MM.1S (cell line): ENCODE measurements around the gene NOL4L.

Source experiments
- DNase-seq: peaks from one replicate; pipeline ENCODE4 v3.0.0-alpha.2; 2015
- H2AFZ ChIP-seq: fragments of 300-600 bp; sonication (generic); 2 replicates; pipeline ENCODE4 v1.6.0; 2016; ENCODE audit warnings: antibody characterized with exemption, low read length
- H3F3A ChIP-seq: fragments of 300-600 bp; sonication (generic); 2 replicates; pipeline ENCODE4 v1.6.1; 2016; ENCODE audit warnings: mild to moderate bottlenecking, antibody characterized with exemption, low read length, moderate library complexity, mixed read lengths; ENCODE audit not compliant: insufficient read depth
- H3K27ac ChIP-seq: fragments of 300-600 bp; sonication (generic); 2 replicates; pipeline ENCODE4 v1.5.1; 2016; ENCODE audit warnings: mild to moderate bottlenecking, low read length
- H3K27me3 ChIP-seq: fragments of 300-600 bp; sonication (generic); replicated peaks from 2 replicates; pipeline ENCODE4 v1.6.0; 2016; ENCODE audit warnings: low read length; ENCODE audit not compliant: insufficient read depth
- H3K36me3 ChIP-seq: fragments of 300-600 bp; sonication (generic); replicated peaks from 2 replicates; pipeline ENCODE4 v1.6.1; 2016; ENCODE audit warnings: mild to moderate bottlenecking, low read length, mixed read lengths; ENCODE audit not compliant: insufficient read depth
- H3K4me1 ChIP-seq: fragments of 300-600 bp; sonication (generic); 2 replicates; pipeline ENCODE4 v1.6.1; 2016; ENCODE audit warnings: low read length, mixed read lengths
- H3K4me2 ChIP-seq: fragments of 300-600 bp; sonication (generic); 2 replicates; pipeline ENCODE4 v1.6.0; 2016; ENCODE audit warnings: low read depth, low read length
- H3K4me3 ChIP-seq: fragments of 300-600 bp; sonication (generic); 2 replicates; pipeline ENCODE4 v1.5.1; 2016; ENCODE audit warnings: low read length, mixed read lengths
- H3K79me2 ChIP-seq: fragments of 300-600 bp; sonication (generic); 2 replicates; pipeline ENCODE4 v1.6.1; 2016; ENCODE audit warnings: mixed run types, low read length, mixed read lengths
- H3K9ac ChIP-seq: fragments of 300-600 bp; sonication (generic); 2 replicates; pipeline ENCODE4 v1.6.1; 2016; ENCODE audit warnings: low read length, mixed read lengths
- H3K9me2 ChIP-seq: fragments of 300-600 bp; sonication (generic); replicated peaks from 2 replicates; pipeline ENCODE4 v1.6.1; 2016; ENCODE audit warnings: mild to moderate bottlenecking, low read length, mixed read lengths; ENCODE audit not compliant: insufficient read depth
- H3K9me3 ChIP-seq: fragments of 300-600 bp; sonication (generic); replicated peaks from 2 replicates; pipeline ENCODE4 v1.6.1; 2016; ENCODE audit warnings: mild to moderate bottlenecking, low read length, mixed read lengths; ENCODE audit not compliant: insufficient read depth
- H4K20me1 ChIP-seq: fragments of 300-600 bp; sonication (generic); 2 replicates; pipeline ENCODE4 v1.6.1; 2016; ENCODE audit warnings: mild to moderate bottlenecking, low read length, moderate library complexity, mixed read lengths; ENCODE audit not compliant: insufficient read depth
- EZH2 ChIP-seq: fragments of 300-600 bp; sonication (generic); optimal IDR thresholded peaks from 2 replicates; pipeline ENCODE3; 2017; ENCODE audit warnings: low read depth, mild to moderate bottlenecking, antibody characterized with exemption, low read length, mixed read lengths
- EZH2phosphoT487 ChIP-seq: fragments of 300-600 bp; sonication (generic); IDR thresholded peaks from 2 replicates; pipeline ENCODE4 v1.6.1; 2018; ENCODE audit warnings: antibody characterized with exemption, low read length
- TF ChIP-seq, protein P1 (sequence below): fragments of 300-600 bp; sonication (generic); IDR thresholded peaks from 2 replicates; pipeline ENCODE4 v1.5.1; 2016; ENCODE audit warnings: antibody characterized with exemption, low read length, mixed read lengths

NOL4L gene

DNA sequence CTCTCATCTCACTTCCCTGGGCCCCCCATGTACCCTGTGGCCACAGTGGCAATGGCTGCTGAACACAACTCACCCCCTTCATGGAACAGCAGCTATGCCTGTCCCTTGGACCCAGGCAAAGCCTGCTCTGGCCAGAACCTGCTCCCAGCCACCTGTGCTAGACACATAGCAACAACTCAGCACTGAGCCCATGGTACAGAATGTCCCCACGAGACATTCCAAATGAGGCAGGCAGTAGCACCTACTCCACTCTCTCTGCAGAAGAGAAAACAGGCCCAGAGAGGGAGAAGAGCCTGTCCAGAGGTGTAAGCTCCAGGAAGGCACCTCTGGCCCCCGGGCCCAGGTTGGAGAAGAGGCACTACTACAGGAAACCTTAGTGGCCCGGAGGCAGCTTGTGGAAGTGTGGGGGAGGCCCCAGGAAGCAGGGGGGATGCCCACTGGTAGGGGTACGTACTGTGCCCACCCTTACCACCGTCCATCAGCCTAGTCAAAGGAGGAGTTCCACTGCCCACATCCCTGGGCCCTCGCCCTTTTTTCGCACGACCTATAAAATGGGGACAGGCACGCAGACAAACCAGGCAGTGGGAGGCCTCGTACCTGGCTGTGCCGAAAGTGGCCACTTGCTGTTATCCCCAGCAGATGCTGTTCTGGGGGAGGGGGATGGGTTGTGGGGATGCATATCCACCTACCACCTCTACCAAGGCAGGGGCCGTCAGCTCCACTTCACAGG is 129.8 kb downstream of the NOL4L start:
- H3F3A ChIP-seq = no peaks in the 10 kb centered on the region
- H3K4me1 ChIP-seq = no peaks in the 10 kb centered on the region
- no peaks in the 10 kb centered on the region for H3K79me2 ChIP-seq
- no peak overlapping the region for H3K27ac ChIP-seq
- H3K36me3 ChIP-seq = no peaks in the 10 kb centered on the region
- TF ChIP-seq, protein P1, sequence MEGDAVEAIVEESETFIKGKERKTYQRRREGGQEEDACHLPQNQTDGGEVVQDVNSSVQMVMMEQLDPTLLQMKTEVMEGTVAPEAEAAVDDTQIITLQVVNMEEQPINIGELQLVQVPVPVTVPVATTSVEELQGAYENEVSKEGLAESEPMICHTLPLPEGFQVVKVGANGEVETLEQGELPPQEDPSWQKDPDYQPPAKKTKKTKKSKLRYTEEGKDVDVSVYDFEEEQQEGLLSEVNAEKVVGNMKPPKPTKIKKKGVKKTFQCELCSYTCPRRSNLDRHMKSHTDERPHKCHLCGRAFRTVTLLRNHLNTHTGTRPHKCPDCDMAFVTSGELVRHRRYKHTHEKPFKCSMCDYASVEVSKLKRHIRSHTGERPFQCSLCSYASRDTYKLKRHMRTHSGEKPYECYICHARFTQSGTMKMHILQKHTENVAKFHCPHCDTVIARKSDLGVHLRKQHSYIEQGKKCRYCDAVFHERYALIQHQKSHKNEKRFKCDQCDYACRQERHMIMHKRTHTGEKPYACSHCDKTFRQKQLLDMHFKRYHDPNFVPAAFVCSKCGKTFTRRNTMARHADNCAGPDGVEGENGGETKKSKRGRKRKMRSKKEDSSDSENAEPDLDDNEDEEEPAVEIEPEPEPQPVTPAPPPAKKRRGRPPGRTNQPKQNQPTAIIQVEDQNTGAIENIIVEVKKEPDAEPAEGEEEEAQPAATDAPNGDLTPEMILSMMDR = no peak
- TF ChIP-seq EZH2phosphoT487 = no peak
- no peak for TF ChIP-seq EZH2
- H3K4me3 ChIP-seq = no peak overlapping the region
- H3K27me3 ChIP-seq = no peaks in the 10 kb centered on the region
- no peaks in the 10 kb centered on the region for H3K9me3 ChIP-seq
- H3K4me2 ChIP-seq = no peak overlapping the region
- no peak overlapping the region for H2AFZ ChIP-seq
- H3K9me2 ChIP-seq = no peaks in the 10 kb centered on the region
- DNase-seq = no peak
- H4K20me1 ChIP-seq = no peaks in the 10 kb centered on the region
- H3K9ac ChIP-seq = no peak overlapping the region

DNA sequence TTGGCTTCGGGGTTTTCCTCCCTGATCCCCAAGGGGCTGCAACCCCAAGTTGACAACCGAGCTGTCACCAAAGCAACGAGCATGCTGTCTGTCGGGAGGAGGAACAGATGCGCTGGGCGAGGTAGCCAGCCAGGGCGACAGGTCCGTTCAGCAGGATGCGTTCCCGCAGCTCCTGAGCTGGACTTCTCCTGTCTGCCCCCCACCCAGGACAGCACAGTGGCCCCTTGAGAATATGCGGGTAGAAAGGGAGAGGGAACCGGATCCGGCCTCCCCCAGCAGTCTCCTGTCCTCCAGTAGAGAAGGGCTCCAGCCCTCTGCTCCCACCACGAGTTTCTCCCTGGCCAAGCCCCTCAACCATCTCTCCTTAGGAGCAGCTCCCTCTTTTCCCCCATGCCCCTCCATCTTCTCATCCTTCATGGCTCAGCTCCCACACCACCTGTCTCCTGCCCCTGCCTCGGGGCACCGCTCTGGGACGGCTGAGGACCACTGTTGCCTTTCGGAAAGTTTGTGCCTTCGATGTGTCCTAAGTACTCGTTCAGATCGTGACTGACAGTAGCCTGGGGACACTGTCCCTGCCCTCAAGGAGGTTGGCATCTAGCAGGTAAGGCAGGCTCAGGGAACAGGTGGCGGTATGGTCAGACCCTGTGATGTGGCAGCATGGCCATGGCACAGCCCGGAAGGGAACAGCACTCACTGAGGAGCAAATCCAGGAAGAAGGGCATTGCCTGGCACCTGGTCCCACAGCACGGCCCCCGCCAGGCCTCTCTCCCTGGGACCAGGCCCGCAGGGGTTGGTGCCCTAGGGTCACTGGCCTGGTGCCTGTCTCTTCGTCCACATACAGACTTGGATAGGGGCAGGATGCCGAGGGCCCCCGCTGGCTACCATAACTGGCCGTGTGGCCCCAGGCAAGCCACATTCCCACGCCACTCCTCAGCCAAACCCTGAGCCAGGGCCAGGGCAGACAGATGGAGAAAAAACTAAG is 130.7 kb downstream of the NOL4L start:
- DNase-seq = no peak
- Histone ChIP-seq H3K79me2 (no peaks in the 10 kb centered on the region), H3K9ac (no peak overlapping the region), H3F3A (no peaks in the 10 kb centered on the region), H3K4me1 (no peaks in the 10 kb centered on the region), H4K20me1 (no peaks in the 10 kb centered on the region), H2AFZ (no peak overlapping the region), H3K9me3 (no peaks in the 10 kb centered on the region), H3K4me3 (no peak overlapping the region), H3K4me2 (no peak overlapping the region), H3K36me3 (no peaks in the 10 kb centered on the region), H3K27ac (no peak overlapping the region), H3K9me2 (no peaks in the 10 kb centered on the region), H3K27me3 (no peaks in the 10 kb centered on the region)
- TF ChIP-seq EZH2phosphoT487 (no peak), EZH2 (no peak)
- TF ChIP-seq, protein P1 = no peak

DNA sequence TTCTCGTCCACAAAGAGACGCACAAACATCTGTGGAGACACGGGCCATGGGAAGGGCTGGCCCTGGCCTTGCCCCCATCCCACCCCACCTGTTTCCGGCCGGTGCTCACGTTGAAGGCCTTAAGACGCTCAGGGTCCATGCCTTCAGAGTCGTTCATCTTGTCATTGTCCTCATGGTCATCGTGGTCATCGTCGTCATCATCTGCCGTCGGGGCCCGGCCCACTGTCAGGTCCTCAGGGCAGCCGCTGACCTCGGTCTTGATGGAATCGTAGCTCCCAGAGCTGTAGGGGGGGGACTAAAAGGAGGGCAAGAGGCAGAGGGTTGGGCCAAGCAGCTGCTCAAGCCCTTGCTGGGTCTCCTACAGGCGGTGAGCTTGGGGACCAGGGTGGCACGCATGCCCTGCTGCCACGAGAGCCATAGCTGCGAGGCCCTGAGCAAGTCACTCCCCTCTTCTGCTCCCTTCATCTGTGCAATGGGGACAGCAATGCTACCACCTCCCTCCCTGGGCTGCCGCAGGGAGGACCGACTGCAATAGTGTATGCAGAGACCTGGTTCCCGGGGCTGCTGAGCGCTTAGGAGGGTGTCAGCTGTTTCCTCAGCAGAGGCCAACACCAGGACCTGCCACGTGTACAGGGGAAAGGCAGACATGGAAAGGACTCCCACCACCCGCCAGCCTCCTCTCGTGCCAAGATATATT is 131.5 kb downstream of the NOL4L start:
- TF ChIP-seq EZH2 (no peak), EZH2phosphoT487 (no peak)
- TF ChIP-seq, protein P1 = no peak
- no peaks in the 10 kb centered on the region for H3K4me1 ChIP-seq
- H3K27ac ChIP-seq = no peak overlapping the region
- H3K9ac ChIP-seq = no peak overlapping the region
- no peaks in the 10 kb centered on the region for H3K9me2 ChIP-seq
- no peaks in the 10 kb centered on the region for H3K27me3 ChIP-seq
- DNase-seq = no peak
- H4K20me1 ChIP-seq = no peaks in the 10 kb centered on the region
- H3K4me2 ChIP-seq = no peak overlapping the region
- no peaks in the 10 kb centered on the region for H3K36me3 ChIP-seq
- H2AFZ ChIP-seq = no peak overlapping the region
- no peaks in the 10 kb centered on the region for H3K79me2 ChIP-seq
- no peak overlapping the region for H3K4me3 ChIP-seq
- H3K9me3 ChIP-seq = no peaks in the 10 kb centered on the region
- no peaks in the 10 kb centered on the region for H3F3A ChIP-seq
